GM12878 (cell line): ENCODE data around the gene DLK2. TPM values are rescaled to one million over a fixed set of nuclear protein-coding genes. Genes with fewer than 3 reads are reported as not detected.

Experiments used
- ATAC-seq: fragments of 200-7000 bp; cut with Tn5 transposase; 3 replicates; pipeline ENCODE4 v1.9.1; 2020; ENCODE audit warnings: mild to moderate bottlenecking, moderate library complexity
- BruUV-seq: library from RNA; stranded (reverse); fragments of 400-500 nt; replicated peaks from 2 replicates; lab custom pipeline; 2021; lab: Mats Ljungman, UMichigan
- CTCF ChIA-PET: fragments of 300-600 bp; sonication (Branson Sonifier 250); formaldehyde crosslinking; extraction: SDS; loops from one replicate; lab custom pipeline; 2021; ENCODE audit warnings: inconsistent platforms; lab: Yijun Ruan, JAX
- POLR2A ChIA-PET: fragments of 350-600 bp; formaldehyde crosslinking; extraction: SDS; loops from one replicate; lab custom pipeline; 2021; ENCODE audit warnings: inconsistent platforms; lab: Charles Lee
- RAD21 ChIA-PET: fragments of 300-600 bp; sonication (Branson Sonifier 250); formaldehyde crosslinking; loops from one replicate; lab custom pipeline; 2023; ENCODE audit warnings: antibody characterized with exemption; ENCODE audit not compliant: unreplicated experiment; lab: Charles Lee
- SMC1A ChIA-PET: fragments of 300-600 bp; sonication (Branson Sonifier 250); formaldehyde crosslinking; loops from one replicate; lab custom pipeline; 2023; ENCODE audit not compliant: unreplicated experiment, uncharacterized antibody; lab: Charles Lee
- DNase-seq: peaks from one replicate; pipeline ENCODE4 v3.0.0-alpha.2; 2011; ENCODE audit warnings: low read depth, low spot score
- FAIRE-seq: peaks from 3 replicates; lab custom pipeline; 2011; peaks lifted over from hg19 to GRCh38; lab: Jason Lieb, UNC
- H2AFZ ChIP-seq: 2 replicates; pipeline ENCODE4 v1.6.0; 2011; ENCODE audit warnings: low read depth, low read length, control low read depth; ENCODE audit not compliant: control insufficient read depth
- H3K27ac ChIP-seq: 2 replicates; pipeline ENCODE4 v1.5.1; 2011; ENCODE audit warnings: control low read depth; ENCODE audit not compliant: control insufficient read depth, insufficient read depth
- H3K27me3 ChIP-seq, 2 experiments: replicated peaks in 1 of 2; 2 replicates each; pipeline versions ENCODE4 v1.6.0 to v1.6.1; 2011; ENCODE audit warnings: low read length in 1 of 2; ENCODE audit not compliant: control insufficient read depth in 2 of 2, insufficient read depth in 2 of 2
- H3K36me3 ChIP-seq, 2 experiments: 2 replicates each; pipeline ENCODE4 v1.5.1; 2011; ENCODE audit warnings: low read length in 1 of 2; ENCODE audit not compliant: control insufficient read depth in 2 of 2, insufficient read depth in 2 of 2
- H3K4me1 ChIP-seq: 2 replicates; pipeline ENCODE4 v1.6.1; 2011; ENCODE audit warnings: mild to moderate bottlenecking, low read length, moderate library complexity, mixed read lengths; ENCODE audit not compliant: control insufficient read depth, insufficient read depth
- H3K4me2 ChIP-seq: 2 replicates; pipeline ENCODE4 v1.6.0; 2011; ENCODE audit warnings: control low read depth; ENCODE audit not compliant: control insufficient read depth, insufficient read depth
- H3K4me3 ChIP-seq: fragments of 200-600 bp; sonication (generic); 2 replicates; pipeline ENCODE4 v1.5.1; 2016
- H3K79me2 ChIP-seq: 2 replicates; pipeline ENCODE4 v1.6.0; 2011; ENCODE audit warnings: low read length; ENCODE audit not compliant: control insufficient read depth, insufficient read depth
- H3K9ac ChIP-seq: 2 replicates; pipeline ENCODE4 v1.8.0; 2011; ENCODE audit warnings: low read length, control low read depth, mixed read lengths; ENCODE audit not compliant: control insufficient read depth, insufficient read depth
- H3K9me3 ChIP-seq: replicated peaks from 3 replicates; pipeline ENCODE4 v1.5.1; 2011; ENCODE audit warnings: mild to moderate bottlenecking, low read length; ENCODE audit not compliant: control insufficient read depth, insufficient read depth
- H4K20me1 ChIP-seq: 2 replicates; pipeline ENCODE4 v1.6.0; 2011; ENCODE audit not compliant: control insufficient read depth, insufficient read depth
- BRCA1 ChIP-seq: IDR thresholded peaks from 2 replicates; pipeline ENCODE4 v1.6.1; 2011; ENCODE audit warnings: low read depth, low read length, improper control_type of control experiment
- FOS ChIP-seq: IDR thresholded peaks from 3 replicates; pipeline ENCODE4 v1.6.1; 2011; ENCODE audit warnings: borderline replicate concordance; ENCODE audit not compliant: insufficient read length; ENCODE audit errors: extremely low read depth
- MEF2A ChIP-seq: IDR thresholded peaks from 2 replicates; pipeline ENCODE4 v1.6.1; 2011; ENCODE audit warnings: low read depth, mild to moderate bottlenecking, low read length, moderate library complexity; ENCODE audit not compliant: insufficient read depth
- RELA ChIP-seq: fragments of 450-650 bp; IDR thresholded peaks from 2 replicates; pipeline ENCODE4 v1.8.0; 2014; ENCODE audit warnings: borderline replicate concordance; ENCODE audit not compliant: partially characterized antibody
- TARDBP ChIP-seq: IDR thresholded peaks from 2 replicates; pipeline ENCODE4 v1.6.1; 2016; ENCODE audit warnings: borderline replicate concordance
- ZBED1 ChIP-seq: IDR thresholded peaks from 2 replicates; pipeline ENCODE4 v1.6.1; 2016; ENCODE audit warnings: borderline replicate concordance
- WGBS: methylation state at CpG from one replicate; pipeline ENCODE4 v1.1.6; 2016; ENCODE audit warnings: low lambda C conversion rate; ENCODE audit not compliant: insufficient replicate concordance, insufficient coverage; ENCODE audit errors: missing lambda C conversion rate; 5-methylcytosine and 5-hydroxymethylcytosine counted together
- in situ Hi-C: fragments of 300-500 bp; cut with MboI; formaldehyde crosslinking; loops from 9 replicates; pipeline ENCODE4 v1.14.3; 2018; ENCODE audit warnings: mixed read lengths
- intact Hi-C: fragments of 100-400 bp; cut with micrococcal nuclease; formaldehyde crosslinking; loops from one replicate; pipeline ENCODE4 v1.14.2; 2022; ENCODE audit not compliant: unreplicated experiment
- polyA plus RNA-seq, 11 experiments: library from polyadenylated mRNA; depleted of rRNA in 4 of 11; unstranded in 6 of 11; stranded (reverse) in 5 of 11; fragments of >200 nt; fragmentation: Nextera tagmentation in 4 of 11; fragmentation: Illumina TruSeq in 1 of 11; extraction: Ambion mirVana in 4 of 11; extraction: Trizol in 1 of 11; gene quantifications; 1 replicate in 1 of 11; 2 replicates in 10 of 11; pipeline versions ENCODE4 v1.2.1 to v1.2.3, GENCODE V29; 2011 to 2016; ENCODE audit warnings: inconsistent platforms in 2 of 11, missing spikeins in 2 of 11, low read depth in 1 of 11
- total RNA-seq, 4 experiments: library from RNA; depleted of rRNA in 3 of 4; stranded (reverse); fragments of >200 nt in 3 of 4; fragmentation: Illumina TruSeq in 1 of 4; extraction: Trizol in 1 of 4; gene quantifications; 2 replicates each; pipeline versions ENCODE4 v1.2.1 to v1.2.3, GENCODE V29; 2013 to 2021
- TF ChIP-seq, protein P1 (sequence below): fragments of 450-650 bp; IDR thresholded peaks from 2 replicates; pipeline ENCODE4 v1.6.1; 2014; ENCODE audit warnings: mild to moderate bottlenecking
- TF ChIP-seq, protein P2 (sequence below): fragments of 450-650 bp; IDR thresholded peaks from 2 replicates; pipeline ENCODE4 v1.6.1; 2017; ENCODE audit warnings: mild to moderate bottlenecking, moderate library complexity
- TF ChIP-seq, protein P3 (sequence below): fragments of 450-650 bp; formaldehyde crosslinking; IDR thresholded peaks from 2 replicates; pipeline ENCODE4 v1.4.0; 2020; ENCODE audit warnings: mild to moderate bottlenecking, moderate library complexity

The DLK2 gene
- total and polyA plus RNA-seq, 10 of the 15 experiments (the other 5 are each of a cell fraction or from before 2014, with no cell fraction given): 0.03 to 0.55 (median 0.38) TPM; not detected in 4

DNA sequence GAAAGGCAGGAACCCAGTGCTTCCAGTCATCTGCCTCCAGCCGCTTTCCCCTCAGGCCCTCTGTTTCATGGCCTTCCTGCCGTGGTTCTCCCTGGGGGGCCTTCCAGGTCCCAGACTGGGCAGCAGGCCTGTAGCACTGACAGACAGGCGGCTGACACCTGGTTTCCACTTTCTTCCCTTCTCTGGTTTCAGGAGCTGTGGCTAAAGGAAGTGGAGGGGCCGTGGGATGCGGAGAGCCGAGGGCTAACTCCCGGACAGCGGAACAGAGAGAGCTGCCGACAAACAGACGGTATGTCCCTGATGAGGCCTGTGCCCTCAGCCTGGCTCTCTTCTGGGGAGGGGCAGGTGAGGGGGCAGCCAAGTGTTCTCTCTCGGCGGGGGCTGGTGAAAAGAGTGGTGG, 42.3 kb upstream of the DLK2 start:
- CTCF ChIA-PET: interaction anchor here (1.1 to 7.6 kb wide), 3 partner anchors 10 to 133 kb away, joined by 4 to 70 read pairs (median 5); partner anchors contain the start of gene LRRC73
- BruUV-seq: no TSS peak

More for the DNA sequence above, 42.3 kb upstream of the DLK2 start:
- Histone ChIP-seq H3K9me3 (no peaks in the 10 kb centered on the region), H3K4me1 (no peaks in the 10 kb centered on the region), H3K9ac (no peak overlapping the region), H3K27me3 (no peaks in the 10 kb centered on the region), H3K36me3 (peaks cover 10 to 11% of the 10 kb centered on the region in 2 experiments; a peak in 3 of 4 replicates), H3K79me2 (no peaks in the 10 kb centered on the region), H3K27ac (no peak overlapping the region)
- no peak for ATAC-seq
- ChIA-PET RAD21 (no interaction called here), SMC1A (no interaction called here), POLR2A (no interaction called here)
- FAIRE-seq: no peak
- WGBS: 98% methylated on average over 12 of the region's 12 CpGs
- DNase-seq: no peak
- TF ChIP-seq FOS (no peak), TARDBP (no peak), BRCA1 (no peak), RELA (no peak), ZBED1 (no peak), MEF2A (no peak)
- TF ChIP-seq, protein P1, sequence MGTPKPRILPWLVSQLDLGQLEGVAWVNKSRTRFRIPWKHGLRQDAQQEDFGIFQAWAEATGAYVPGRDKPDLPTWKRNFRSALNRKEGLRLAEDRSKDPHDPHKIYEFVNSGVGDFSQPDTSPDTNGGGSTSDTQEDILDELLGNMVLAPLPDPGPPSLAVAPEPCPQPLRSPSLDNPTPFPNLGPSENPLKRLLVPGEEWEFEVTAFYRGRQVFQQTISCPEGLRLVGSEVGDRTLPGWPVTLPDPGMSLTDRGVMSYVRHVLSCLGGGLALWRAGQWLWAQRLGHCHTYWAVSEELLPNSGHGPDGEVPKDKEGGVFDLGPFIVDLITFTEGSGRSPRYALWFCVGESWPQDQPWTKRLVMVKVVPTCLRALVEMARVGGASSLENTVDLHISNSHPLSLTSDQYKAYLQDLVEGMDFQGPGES: no peak
- TF ChIP-seq, protein P2, sequence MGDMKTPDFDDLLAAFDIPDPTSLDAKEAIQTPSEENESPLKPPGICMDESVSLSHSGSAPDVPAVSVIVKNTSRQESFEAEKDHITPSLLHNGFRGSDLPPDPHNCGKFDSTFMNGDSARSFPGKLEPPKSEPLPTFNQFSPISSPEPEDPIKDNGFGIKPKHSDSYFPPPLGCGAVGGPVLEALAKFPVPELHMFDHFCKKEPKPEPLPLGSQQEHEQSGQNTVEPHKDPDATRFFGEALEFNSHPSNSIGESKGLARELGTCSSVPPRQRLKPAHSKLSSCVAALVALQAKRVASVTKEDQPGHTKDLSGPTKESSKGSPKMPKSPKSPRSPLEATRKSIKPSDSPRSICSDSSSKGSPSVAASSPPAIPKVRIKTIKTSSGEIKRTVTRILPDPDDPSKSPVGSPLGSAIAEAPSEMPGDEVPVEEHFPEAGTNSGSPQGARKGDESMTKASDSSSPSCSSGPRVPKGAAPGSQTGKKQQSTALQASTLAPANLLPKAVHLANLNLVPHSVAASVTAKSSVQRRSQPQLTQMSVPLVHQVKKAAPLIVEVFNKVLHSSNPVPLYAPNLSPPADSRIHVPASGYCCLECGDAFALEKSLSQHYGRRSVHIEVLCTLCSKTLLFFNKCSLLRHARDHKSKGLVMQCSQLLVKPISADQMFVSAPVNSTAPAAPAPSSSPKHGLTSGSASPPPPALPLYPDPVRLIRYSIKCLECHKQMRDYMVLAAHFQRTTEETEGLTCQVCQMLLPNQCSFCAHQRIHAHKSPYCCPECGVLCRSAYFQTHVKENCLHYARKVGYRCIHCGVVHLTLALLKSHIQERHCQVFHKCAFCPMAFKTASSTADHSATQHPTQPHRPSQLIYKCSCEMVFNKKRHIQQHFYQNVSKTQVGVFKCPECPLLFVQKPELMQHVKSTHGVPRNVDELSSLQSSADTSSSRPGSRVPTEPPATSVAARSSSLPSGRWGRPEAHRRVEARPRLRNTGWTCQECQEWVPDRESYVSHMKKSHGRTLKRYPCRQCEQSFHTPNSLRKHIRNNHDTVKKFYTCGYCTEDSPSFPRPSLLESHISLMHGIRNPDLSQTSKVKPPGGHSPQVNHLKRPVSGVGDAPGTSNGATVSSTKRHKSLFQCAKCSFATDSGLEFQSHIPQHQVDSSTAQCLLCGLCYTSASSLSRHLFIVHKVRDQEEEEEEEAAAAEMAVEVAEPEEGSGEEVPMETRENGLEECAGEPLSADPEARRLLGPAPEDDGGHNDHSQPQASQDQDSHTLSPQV: no peak
- TF ChIP-seq, protein P3, sequence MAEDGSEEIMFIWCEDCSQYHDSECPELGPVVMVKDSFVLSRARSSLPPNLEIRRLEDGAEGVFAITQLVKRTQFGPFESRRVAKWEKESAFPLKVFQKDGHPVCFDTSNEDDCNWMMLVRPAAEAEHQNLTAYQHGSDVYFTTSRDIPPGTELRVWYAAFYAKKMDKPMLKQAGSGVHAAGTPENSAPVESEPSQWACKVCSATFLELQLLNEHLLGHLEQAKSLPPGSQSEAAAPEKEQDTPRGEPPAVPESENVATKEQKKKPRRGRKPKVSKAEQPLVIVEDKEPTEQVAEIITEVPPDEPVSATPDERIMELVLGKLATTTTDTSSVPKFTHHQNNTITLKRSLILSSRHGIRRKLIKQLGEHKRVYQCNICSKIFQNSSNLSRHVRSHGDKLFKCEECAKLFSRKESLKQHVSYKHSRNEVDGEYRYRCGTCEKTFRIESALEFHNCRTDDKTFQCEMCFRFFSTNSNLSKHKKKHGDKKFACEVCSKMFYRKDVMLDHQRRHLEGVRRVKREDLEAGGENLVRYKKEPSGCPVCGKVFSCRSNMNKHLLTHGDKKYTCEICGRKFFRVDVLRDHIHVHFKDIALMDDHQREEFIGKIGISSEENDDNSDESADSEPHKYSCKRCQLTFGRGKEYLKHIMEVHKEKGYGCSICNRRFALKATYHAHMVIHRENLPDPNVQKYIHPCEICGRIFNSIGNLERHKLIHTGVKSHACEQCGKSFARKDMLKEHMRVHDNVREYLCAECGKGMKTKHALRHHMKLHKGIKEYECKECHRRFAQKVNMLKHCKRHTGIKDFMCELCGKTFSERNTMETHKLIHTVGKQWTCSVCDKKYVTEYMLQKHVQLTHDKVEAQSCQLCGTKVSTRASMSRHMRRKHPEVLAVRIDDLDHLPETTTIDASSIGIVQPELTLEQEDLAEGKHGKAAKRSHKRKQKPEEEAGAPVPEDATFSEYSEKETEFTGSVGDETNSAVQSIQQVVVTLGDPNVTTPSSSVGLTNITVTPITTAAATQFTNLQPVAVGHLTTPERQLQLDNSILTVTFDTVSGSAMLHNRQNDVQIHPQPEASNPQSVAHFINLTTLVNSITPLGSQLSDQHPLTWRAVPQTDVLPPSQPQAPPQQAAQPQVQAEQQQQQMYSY (CRISPR knock-in tag): no peak
- TF ChIP-seq, all 136 proteins: peak for 0
- Histone ChIP-seq H3K4me3 (no peak overlapping the region), H2AFZ (no peak overlapping the region), H4K20me1 (no peaks in the 10 kb centered on the region; the same call in 1 of the 2 replicates), H3K4me2 (no peak overlapping the region)
- in situ Hi-C loops (no loop called here), intact Hi-C loops (no loop called here)
